Suprapubic skin (tissue), 4 donors: ENCODE measurements around the gene DDX49. TPM values are rescaled to one million over a fixed set of nuclear protein-coding genes. Genes with fewer than 3 reads are reported as not detected.

Source experiments
- DNase-seq, 2 donors: peaks; one replicate each; pipeline ENCODE4 v3.0.0-alpha.2; 2019; ENCODE audit warnings: low spot score in 2 of 2
- H3K27ac ChIP-seq: fragments of 200-600 bp; sonication (generic); one replicate; pipeline ENCODE4 v1.5.1; 2019
- H3K27me3 ChIP-seq: fragments of 200-600 bp; sonication (generic); one replicate; pipeline ENCODE4 v1.5.1; 2019
- H3K36me3 ChIP-seq: fragments of 200-600 bp; sonication (generic); one replicate; pipeline ENCODE4 v1.5.1; 2019
- H3K4me1 ChIP-seq: fragments of 200-600 bp; sonication (generic); one replicate; pipeline ENCODE4 v1.5.1; 2019
- H3K4me3 ChIP-seq: fragments of 200-600 bp; sonication (generic); one replicate; pipeline ENCODE4 v1.5.1; 2019; ENCODE audit warnings: mild to moderate bottlenecking
- H3K9me3 ChIP-seq: fragments of 200-600 bp; sonication (generic); one replicate; pipeline ENCODE4 v1.5.1; 2019
- EP300 ChIP-seq: sonication (generic); formaldehyde crosslinking; IDR thresholded peaks from one replicate; pipeline ENCODE4 v1.6.1; 2017; ENCODE audit warnings: antibody characterized with exemption
- POLR2A ChIP-seq, 2 donors: fragments of 450-650 bp; IDR thresholded peaks; one replicate each; pipeline ENCODE4 v1.6.1; 2017; ENCODE audit warnings: antibody characterized with exemption in 2 of 2, mild to moderate bottlenecking in 2 of 2, moderate library complexity in 2 of 2
- POLR2AphosphoS5 ChIP-seq, 3 donors: sonication (generic); formaldehyde crosslinking; IDR thresholded peaks; one replicate each; pipeline ENCODE4 v1.6.1; 2017; ENCODE audit warnings: antibody characterized with exemption in 3 of 3
- WGBS: methylation state at CpG from one replicate; pipeline ENCODE4 v1.1.5; 2018; 5-methylcytosine and 5-hydroxymethylcytosine counted together
- total RNA-seq, 4 donors: library from RNA; depleted of rRNA; stranded (reverse); fragments of >200 nt; gene quantifications; one replicate each; pipeline ENCODE4 v1.1.0, GENCODE V29; 2016
- TF ChIP-seq, protein P1 (sequence below), 2 donors: fragments of 200-600 bp in 1 of 2; fragments of 450-650 bp in 1 of 2; sonication (generic) in 1 of 2; IDR thresholded peaks; one replicate each; pipeline ENCODE4 v1.5.1; 2016 to 2019; ENCODE audit warnings: antibody characterized with exemption in 2 of 2, mild to moderate bottlenecking in 1 of 2, moderate library complexity in 1 of 2

Gene DDX49
- total RNA-seq, 4 donors from 2014 or later = 43.4 to 75.6 (median 58.4) TPM

DNA sequence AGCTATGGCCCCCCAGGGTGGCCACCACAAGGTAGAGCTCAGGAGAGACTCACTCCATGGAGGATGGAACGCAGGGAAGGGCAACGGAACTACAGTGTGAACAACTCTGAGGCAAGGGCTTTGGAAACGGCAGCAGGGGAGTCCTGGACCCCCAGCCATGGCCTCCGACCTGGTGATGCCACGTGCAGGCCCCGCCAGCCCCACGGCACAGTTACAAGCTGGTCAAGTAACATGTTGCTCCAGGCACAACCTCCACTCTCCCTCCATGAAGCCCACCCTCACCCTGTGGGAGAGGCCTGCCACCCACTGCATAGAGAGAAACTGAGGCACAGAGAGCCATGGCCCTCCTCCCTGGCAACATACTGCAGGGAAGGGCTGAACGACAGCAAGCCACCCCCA, 14.5 kb upstream of the DDX49 start:
- Histone ChIP-seq H3K27ac (no peak overlapping the region), H3K4me1 (no peaks in the 10 kb centered on the region), H3K9me3 (no peaks in the 10 kb centered on the region), H3K27me3 (no peaks in the 10 kb centered on the region), H3K36me3 (peaks cover 86% of the 10 kb centered on the region), H3K4me3 (no peak overlapping the region)
- 82% methylated on average over 7 of the region's 8 CpGs for WGBS
- DNase-seq = no peak
- TF ChIP-seq POLR2AphosphoS5 (IDR thresholded peaks at IDR 0.05) = no peak

DNA sequence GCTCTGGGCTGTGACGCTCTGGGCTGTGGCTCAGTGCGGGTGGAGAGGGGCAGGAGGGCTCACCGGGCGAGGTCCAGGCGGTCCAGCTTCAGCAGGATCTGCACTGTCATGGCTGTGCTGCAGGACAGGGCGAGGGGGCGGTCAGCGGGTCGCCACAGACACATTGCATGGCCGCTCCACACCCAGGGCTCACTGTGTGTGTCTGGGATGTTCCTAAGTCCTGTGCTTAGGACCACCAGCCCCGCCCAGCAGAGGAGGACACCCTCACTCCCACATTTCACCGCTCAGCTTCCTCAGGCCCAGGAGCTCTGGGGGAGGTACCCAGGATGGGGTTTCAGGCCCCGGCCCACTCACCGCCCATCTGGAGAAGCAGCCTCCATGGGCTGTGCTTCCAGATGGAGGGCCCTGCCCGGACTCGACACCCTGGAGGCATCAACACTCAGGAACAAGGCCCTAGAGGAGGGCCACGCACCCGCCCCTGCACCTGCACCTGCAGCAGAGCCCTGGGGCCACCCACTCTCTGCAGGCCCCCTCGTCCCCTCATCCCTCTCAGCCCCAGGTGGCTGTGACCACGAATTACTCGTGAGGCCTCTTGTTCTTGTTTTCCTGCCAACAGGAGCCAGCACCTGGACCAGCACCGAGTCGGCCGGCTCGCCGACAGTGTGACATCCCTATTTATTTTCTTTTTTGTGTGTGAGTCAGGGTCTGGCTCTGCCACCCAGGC, 13.8 kb upstream of the DDX49 start:
- 85% methylated on average over 21 of the region's 26 CpGs for WGBS
- Histone ChIP-seq H3K9me3 (no peaks in the 10 kb centered on the region), H3K4me1 (no peaks in the 10 kb centered on the region), H3K27me3 (no peaks in the 10 kb centered on the region), H3K36me3 (peaks cover 86% of the 10 kb centered on the region), H3K27ac (no peak overlapping the region), H3K4me3 (no peak overlapping the region)
- DNase-seq = peak in 1 of 2 donors; percentile 57
- TF ChIP-seq EP300 = no peak
- no peak for TF ChIP-seq POLR2AphosphoS5 (IDR thresholded peaks at IDR 0.05)
- no peak for TF ChIP-seq POLR2A (IDR thresholded peaks at IDR 0.05)
- TF ChIP-seq, protein P1, sequence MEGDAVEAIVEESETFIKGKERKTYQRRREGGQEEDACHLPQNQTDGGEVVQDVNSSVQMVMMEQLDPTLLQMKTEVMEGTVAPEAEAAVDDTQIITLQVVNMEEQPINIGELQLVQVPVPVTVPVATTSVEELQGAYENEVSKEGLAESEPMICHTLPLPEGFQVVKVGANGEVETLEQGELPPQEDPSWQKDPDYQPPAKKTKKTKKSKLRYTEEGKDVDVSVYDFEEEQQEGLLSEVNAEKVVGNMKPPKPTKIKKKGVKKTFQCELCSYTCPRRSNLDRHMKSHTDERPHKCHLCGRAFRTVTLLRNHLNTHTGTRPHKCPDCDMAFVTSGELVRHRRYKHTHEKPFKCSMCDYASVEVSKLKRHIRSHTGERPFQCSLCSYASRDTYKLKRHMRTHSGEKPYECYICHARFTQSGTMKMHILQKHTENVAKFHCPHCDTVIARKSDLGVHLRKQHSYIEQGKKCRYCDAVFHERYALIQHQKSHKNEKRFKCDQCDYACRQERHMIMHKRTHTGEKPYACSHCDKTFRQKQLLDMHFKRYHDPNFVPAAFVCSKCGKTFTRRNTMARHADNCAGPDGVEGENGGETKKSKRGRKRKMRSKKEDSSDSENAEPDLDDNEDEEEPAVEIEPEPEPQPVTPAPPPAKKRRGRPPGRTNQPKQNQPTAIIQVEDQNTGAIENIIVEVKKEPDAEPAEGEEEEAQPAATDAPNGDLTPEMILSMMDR (IDR thresholded peaks at IDR 0.05) = no peak

GRCh38 chr19:18906605-18907519, 12.7 kb upstream of the DDX49 start:
- no peak for TF ChIP-seq POLR2AphosphoS5 (IDR thresholded peaks at IDR 0.05)
- peak in 1 of 2 donors; percentile 58 for DNase-seq
- Histone ChIP-seq H3K4me3 (no peak overlapping the region), H3K27me3 (no peaks in the 10 kb centered on the region), H3K9me3 (no peaks in the 10 kb centered on the region), H3K27ac (no peak overlapping the region), H3K36me3 (peaks cover 81% of the 10 kb centered on the region), H3K4me1 (no peaks in the 10 kb centered on the region)
- WGBS = 95% methylated on average over 19 of the region's 36 CpGs

GRCh38 chr19:18908917-18909619, 10.4 kb upstream of the DDX49 start:
- Histone ChIP-seq H3K27ac (no peak overlapping the region), H3K9me3 (no peaks in the 10 kb centered on the region), H3K27me3 (no peaks in the 10 kb centered on the region), H3K4me3 (no peak overlapping the region), H3K4me1 (no peaks in the 10 kb centered on the region), H3K36me3 (peaks cover 82% of the 10 kb centered on the region)
- peak in 1 of 2 donors; percentile 60 for DNase-seq
- no peak for TF ChIP-seq POLR2AphosphoS5 (IDR thresholded peaks at IDR 0.05)
- TF ChIP-seq, protein P1 (IDR thresholded peaks at IDR 0.05) = no peak
- no peak for TF ChIP-seq EP300
- no peak for TF ChIP-seq POLR2A (IDR thresholded peaks at IDR 0.05)
- 91% methylated on average over 17 of the region's 17 CpGs for WGBS

DNA sequence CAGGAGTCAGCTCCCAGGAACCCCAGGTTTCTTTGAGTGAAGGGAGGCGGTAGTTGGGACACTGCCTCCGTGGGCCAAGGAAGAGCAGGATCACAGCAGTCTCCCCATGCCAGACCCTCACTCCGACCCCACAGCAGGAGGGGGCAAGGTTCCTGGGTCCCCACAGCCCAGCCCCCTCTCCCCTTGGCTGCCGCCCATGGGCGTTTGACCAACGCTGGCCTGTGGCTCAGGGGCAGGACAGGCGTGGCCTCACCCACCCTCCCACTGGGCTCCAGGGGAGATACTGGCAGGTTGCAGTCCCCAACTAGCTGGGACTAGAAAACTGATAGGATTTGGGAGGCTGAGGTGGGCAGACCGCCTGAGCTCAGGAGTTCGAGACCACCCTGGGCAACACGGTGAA, 9.5 kb upstream of the DDX49 start:
- no peaks in the 10 kb centered on the region for H3K4me1 ChIP-seq
- H3K27ac ChIP-seq = no peak overlapping the region
- no peak overlapping the region for H3K4me3 ChIP-seq
- no peaks in the 10 kb centered on the region for H3K9me3 ChIP-seq
- WGBS = 94% methylated on average over 4 of the region's 10 CpGs
- peaks cover 80% of the 10 kb centered on the region for H3K36me3 ChIP-seq
- H3K27me3 ChIP-seq = no peaks in the 10 kb centered on the region
- TF ChIP-seq EP300 (no peak), POLR2A (IDR thresholded peaks at IDR 0.05) (no peak), POLR2AphosphoS5 (IDR thresholded peaks at IDR 0.05) (no peak)
- TF ChIP-seq, protein P1 (IDR thresholded peaks at IDR 0.05) = no peak
- no peak for DNase-seq
